ENCODE results near the gene C19orf44. TPM values are rescaled to one million over a fixed set of nuclear protein-coding genes. Genes with fewer than 3 reads are reported as not detected.
"Not testable (repeated sequence)": the region's sequence is repeated elsewhere in the genome, so short reads cannot be mapped to it uniquely, and the experiment has no call there.

Gene C19orf44
- total and polyA plus RNA-seq, 3 experiments from 2014 or later = 1.3 to 5.4 (median 5.1) TPM

DNA sequence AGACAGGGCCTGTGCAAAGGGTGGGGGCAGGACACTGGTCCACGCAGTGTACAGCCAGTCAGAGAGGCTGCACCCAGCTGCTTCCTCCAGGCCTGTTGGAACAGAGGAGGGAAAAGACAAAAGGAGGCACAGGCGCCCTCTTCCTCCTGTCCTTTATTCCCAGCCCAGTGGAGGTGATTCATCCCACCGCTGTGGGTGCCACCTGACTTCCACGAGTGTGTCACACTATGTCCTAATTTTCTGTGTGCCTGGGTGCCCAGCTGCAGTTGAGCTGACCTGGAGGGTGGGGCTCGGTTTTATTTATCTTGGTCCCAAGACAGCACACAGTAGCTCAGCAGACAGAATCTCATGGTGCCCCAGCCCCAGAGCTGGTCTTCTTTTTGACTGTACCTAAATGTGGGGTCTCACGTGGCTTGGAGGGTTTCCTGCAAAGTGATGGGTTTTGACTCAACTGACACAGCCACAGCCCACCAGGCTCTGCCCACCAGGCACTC lies 33.4 kb upstream of the C19orf44 start:
- Histone ChIP-seq H3K4me3 (ENCODE audit: low read length) (no peak overlapping the region), H3K27me3 (ENCODE audit: insufficient read depth, low read length, poor library complexity, severe bottlenecking) (no peaks in the 10 kb centered on the region), H3K4me1 (ENCODE audit: insufficient read depth, low read length) (peaks cover 19% of the 10 kb centered on the region), H3K9me3 (ENCODE audit: low read length) (no peaks in the 10 kb centered on the region), H3K27ac (ENCODE audit: low read depth, low read length) (no peak overlapping the region), H3K36me3 (ENCODE audit: insufficient read depth, low read length) (no peaks in the 10 kb centered on the region)
- Mint-ChIP-seq H3K4me3 (peak overlapping the region in 1 of 7 donors; percentile 0), H3K9me3 (no peaks in the 10 kb centered on the region), H3K27me3 (no peaks in the 10 kb centered on the region), H3K27ac (peak overlapping the region in 3 of 8 donors; percentile 15 to 92 (median 85)), H3K4me1 (peaks cover 48 to 85% (median 65%) of the 10 kb centered on the region in 3 donors), H3K36me3 (peaks cover 0 to 24% (median 1%) of the 10 kb centered on the region in 3 donors)
- DNase-seq = no peak
- CTCF ChIA-PET = no interaction called here
- POLR2A ChIA-PET = no interaction called here

DNA sequence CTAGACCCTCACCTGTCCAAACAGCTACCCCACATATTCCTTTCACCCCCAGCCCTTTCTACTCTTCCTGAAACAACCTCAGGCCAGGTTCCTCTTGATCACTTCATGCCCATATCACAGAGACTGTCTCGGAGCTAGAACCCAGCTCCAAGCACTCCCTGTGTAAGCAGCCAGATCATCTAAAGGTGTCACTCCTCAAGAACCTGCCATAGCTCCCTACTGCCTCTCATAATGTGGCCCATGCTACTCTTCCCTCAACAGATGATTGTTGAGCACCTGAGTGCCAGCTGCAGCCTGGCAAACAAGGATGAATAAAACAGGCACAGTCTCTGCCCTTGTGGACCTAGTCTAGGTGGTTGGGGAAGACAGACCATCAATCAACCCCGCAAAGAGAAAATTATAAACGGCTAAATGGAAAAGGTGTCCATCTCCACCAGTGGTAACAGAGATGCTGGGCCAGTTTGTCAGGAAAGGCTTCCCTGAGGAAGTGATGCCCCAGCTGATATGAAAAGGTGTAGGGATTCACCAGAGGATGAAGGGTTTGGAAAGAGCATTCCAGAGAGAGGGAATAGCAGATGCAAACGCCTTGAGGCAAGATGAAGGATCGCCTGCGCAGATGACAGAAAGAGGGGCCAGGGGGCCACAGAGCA lies 32.7 kb upstream of the C19orf44 start:
- no peaks in the 10 kb centered on the region for H3K27me3 Mint-ChIP-seq
- Histone ChIP-seq H3K9me3 (ENCODE audit: low read length) (no peaks in the 10 kb centered on the region), H3K27ac (ENCODE audit: low read depth, low read length) (no peak overlapping the region), H3K4me3 (ENCODE audit: low read length) (no peak overlapping the region), H3K4me1 (ENCODE audit: insufficient read depth, low read length) (peaks cover 15% of the 10 kb centered on the region), H3K36me3 (ENCODE audit: insufficient read depth, low read length) (no peaks in the 10 kb centered on the region), H3K27me3 (ENCODE audit: insufficient read depth, low read length, poor library complexity, severe bottlenecking) (no peaks in the 10 kb centered on the region)
- ChIA-PET POLR2A (interaction anchor here (0.6 kb wide), 1 partner anchor 81 kb away, joined by 3 read pairs; no protein-coding TSS in a partner anchor), CTCF (no interaction called here)
- H3K4me1 Mint-ChIP-seq = peaks cover 45 to 85% (median 63%) of the 10 kb centered on the region in 3 donors
- H3K4me3 Mint-ChIP-seq = peak overlapping the region in 2 of 7 donors; percentile 0 to 9
- H3K9me3 Mint-ChIP-seq = no peaks in the 10 kb centered on the region
- peaks cover 0 to 26% (median 3%) of the 10 kb centered on the region in 3 donors for H3K36me3 Mint-ChIP-seq
- H3K27ac Mint-ChIP-seq = peak overlapping the region in 6 of 8 donors; percentile 15 to 85 (median 67)
- DNase-seq = no peak

DNA sequence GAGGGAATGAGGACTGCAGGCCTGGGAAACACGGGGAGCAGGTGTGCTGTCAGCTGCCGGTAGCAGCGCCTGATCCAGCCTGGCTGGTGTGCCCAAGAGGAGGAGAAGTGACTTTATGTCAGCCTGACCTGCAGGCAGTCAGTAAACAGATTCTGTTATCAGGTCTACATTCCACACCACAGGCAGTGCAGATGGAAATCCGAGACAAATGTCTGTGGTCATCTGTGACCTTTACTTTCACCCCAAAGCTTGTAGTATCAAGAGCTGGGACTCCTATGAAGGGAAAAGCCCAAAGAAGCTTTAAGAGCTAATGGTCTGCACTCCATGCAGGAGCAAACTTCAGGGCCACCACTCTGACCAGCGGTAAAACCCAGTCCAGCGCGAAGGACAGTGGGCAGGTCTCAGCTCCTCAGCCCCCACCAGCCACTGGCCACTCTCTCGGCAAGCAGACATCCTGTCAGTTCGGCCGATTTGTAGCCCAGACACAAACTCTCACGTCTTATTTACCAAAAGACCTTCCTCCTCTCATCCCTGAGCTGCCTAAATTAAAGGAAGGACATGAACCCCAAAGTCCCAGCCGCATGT lies 32.1 kb upstream of the C19orf44 start:
- no peak overlapping the region for H3K27ac ChIP-seq (ENCODE audit: low read depth, low read length)
- no peak for DNase-seq
- no peaks in the 10 kb centered on the region for H3K9me3 ChIP-seq (ENCODE audit: low read length)
- no peaks in the 10 kb centered on the region for H3K27me3 ChIP-seq (ENCODE audit: insufficient read depth, low read length, poor library complexity, severe bottlenecking)
- Mint-ChIP-seq H3K4me3 (no peak overlapping the region), H3K27ac (peak overlapping the region in 3 of 8 donors; percentile 15 to 85 (median 61)), H3K27me3 (no peaks in the 10 kb centered on the region), H3K4me1 (peaks cover 45 to 85% (median 63%) of the 10 kb centered on the region in 3 donors), H3K36me3 (peaks cover 0 to 28% (median 3%) of the 10 kb centered on the region in 3 donors), H3K9me3 (no peaks in the 10 kb centered on the region)
- H3K4me3 ChIP-seq (ENCODE audit: low read length) = no peak overlapping the region
- ChIA-PET CTCF (no interaction called here), POLR2A (interaction anchor here (0.6 to 0.7 kb wide), 2 partner anchors 11 to 82 kb away, joined by 3 to 4 read pairs; no protein-coding TSS in a partner anchor)
- no peaks in the 10 kb centered on the region for H3K36me3 ChIP-seq (ENCODE audit: insufficient read depth, low read length)
- H3K4me1 ChIP-seq (ENCODE audit: insufficient read depth, low read length) = peaks cover 15% of the 10 kb centered on the region

DNA sequence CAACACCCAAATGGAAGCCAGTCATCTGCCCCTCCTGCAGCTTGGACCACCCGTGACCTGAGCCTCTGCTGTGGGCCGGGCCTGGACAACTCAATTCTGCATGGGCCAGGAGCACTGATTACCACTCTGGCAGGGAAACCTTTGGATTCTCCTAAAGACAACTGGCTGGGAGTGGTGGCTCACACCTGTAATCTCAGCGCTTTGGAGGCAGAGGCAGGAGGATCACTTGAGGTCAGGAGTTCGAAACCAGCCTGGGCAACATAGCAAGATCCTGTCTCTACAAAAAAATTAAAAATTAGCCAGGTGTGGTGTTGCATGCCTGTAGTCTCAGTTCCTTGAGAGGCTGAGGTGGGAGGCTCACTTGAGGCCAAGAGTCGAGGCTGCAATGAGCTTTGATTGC lies 31.0 kb upstream of the C19orf44 start:
- ChIA-PET POLR2A (no interaction called here), CTCF (no interaction called here)
- no peak overlapping the region for H3K27ac ChIP-seq (ENCODE audit: low read depth, low read length)
- H3K9me3 Mint-ChIP-seq = no peaks in the 10 kb centered on the region
- no peak for DNase-seq
- peaks cover 0 to 28% (median 3%) of the 10 kb centered on the region in 3 donors for H3K36me3 Mint-ChIP-seq
- H3K4me3 Mint-ChIP-seq = peak overlapping the region in 1 of 7 donors; percentile 42
- H3K27ac Mint-ChIP-seq = peak overlapping the region in 1 of 8 donors; percentile 72
- peaks cover 22% of the 10 kb centered on the region for H3K4me1 ChIP-seq (ENCODE audit: insufficient read depth, low read length)
- no peaks in the 10 kb centered on the region for H3K9me3 ChIP-seq (ENCODE audit: low read length)
- H3K36me3 ChIP-seq (ENCODE audit: insufficient read depth, low read length) = no peaks in the 10 kb centered on the region
- peaks cover 45 to 85% (median 62%) of the 10 kb centered on the region in 3 donors for H3K4me1 Mint-ChIP-seq
- no peaks in the 10 kb centered on the region for H3K27me3 Mint-ChIP-seq
- H3K27me3 ChIP-seq (ENCODE audit: insufficient read depth, low read length, poor library complexity, severe bottlenecking) = no peaks in the 10 kb centered on the region
- no peak overlapping the region for H3K4me3 ChIP-seq (ENCODE audit: low read length)

DNA sequence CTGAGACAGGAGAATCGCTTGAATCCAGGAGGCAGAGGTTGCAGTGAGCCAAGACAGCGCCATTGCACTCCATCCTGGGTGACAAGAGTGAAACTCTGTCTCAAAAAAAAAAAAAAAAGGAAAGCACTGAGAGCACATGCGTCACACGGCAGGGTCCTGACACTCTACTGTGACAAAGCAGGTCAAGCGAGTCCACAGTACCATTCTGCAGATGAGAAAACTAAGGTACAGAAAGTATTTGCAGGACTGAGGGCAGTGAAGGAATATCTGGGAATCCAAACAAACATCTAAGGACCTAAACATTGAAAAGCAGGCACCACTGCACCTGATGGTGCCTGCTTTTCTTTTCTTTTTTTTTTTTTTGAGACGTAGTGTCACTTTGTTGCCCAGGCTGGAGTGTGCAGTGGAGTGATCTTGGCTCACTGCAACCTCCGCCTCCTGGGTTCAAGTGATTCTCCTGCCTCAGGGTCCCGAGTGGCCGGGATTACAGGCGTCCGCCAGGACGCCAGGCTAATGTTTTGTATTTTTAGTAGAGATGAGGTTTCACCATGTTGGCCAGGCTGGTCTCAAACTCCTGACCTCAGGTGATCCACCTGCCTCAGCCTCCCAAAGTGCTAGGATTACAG lies 29.3 kb upstream of the C19orf44 start:
- peak overlapping the region in 1 of 8 donors; percentile 65 for H3K27ac Mint-ChIP-seq
- H3K4me3 ChIP-seq (ENCODE audit: low read length); H3K9me3 Mint-ChIP-seq; H3K9me3 ChIP-seq (ENCODE audit: low read length); H3K27me3 ChIP-seq (ENCODE audit: insufficient read depth, low read length, poor library complexity, severe bottlenecking); CTCF ChIA-PET; DNase-seq; H3K4me3 Mint-ChIP-seq; H3K36me3 ChIP-seq (ENCODE audit: insufficient read depth, low read length); H3K27me3 Mint-ChIP-seq; H3K27ac ChIP-seq (ENCODE audit: low read depth, low read length); POLR2A ChIA-PET: not testable (repeated sequence)
- H3K4me1 ChIP-seq (ENCODE audit: insufficient read depth, low read length) = peaks cover 27% of the 10 kb centered on the region
- peaks cover 0 to 29% (median 3%) of the 10 kb centered on the region in 3 donors for H3K36me3 Mint-ChIP-seq
- H3K4me1 Mint-ChIP-seq = peaks cover 51 to 84% (median 65%) of the 10 kb centered on the region in 3 donors

DNA sequence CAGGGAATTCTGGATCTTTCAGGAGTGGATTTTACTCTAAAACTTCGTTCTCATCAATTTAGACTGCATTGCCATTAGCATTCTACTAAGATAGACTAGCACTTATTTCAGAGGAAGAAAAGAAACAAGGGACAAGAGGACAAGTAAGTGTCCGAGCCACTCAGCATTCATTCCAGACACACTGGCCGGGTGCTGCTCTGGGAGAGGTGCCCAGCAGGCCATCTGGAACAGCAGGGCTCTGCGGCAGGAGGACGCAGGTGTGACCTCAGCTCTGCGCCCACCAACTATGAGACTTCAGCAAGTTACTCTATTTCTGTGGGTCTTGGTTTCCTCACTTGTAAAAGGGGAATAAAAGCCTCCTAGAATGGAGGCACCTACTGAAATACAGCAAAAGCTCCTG lies 28.6 kb upstream of the C19orf44 start:
- H3K4me1 Mint-ChIP-seq = peaks cover 51 to 79% (median 64%) of the 10 kb centered on the region in 3 donors
- ChIA-PET CTCF (no interaction called here), POLR2A (no interaction called here)
- no peaks in the 10 kb centered on the region for H3K9me3 ChIP-seq (ENCODE audit: low read length)
- no peaks in the 10 kb centered on the region for H3K36me3 ChIP-seq (ENCODE audit: insufficient read depth, low read length)
- peak overlapping the region in 1 of 7 donors; percentile 44 for H3K4me3 Mint-ChIP-seq
- H3K27me3 Mint-ChIP-seq = no peaks in the 10 kb centered on the region
- no peak for DNase-seq
- H3K27me3 ChIP-seq (ENCODE audit: insufficient read depth, low read length, poor library complexity, severe bottlenecking) = no peaks in the 10 kb centered on the region
- H3K27ac Mint-ChIP-seq = peak overlapping the region in 4 of 8 donors; percentile 7 to 65 (median 26)
- no peak overlapping the region for H3K4me3 ChIP-seq (ENCODE audit: low read length)
- peaks cover 27% of the 10 kb centered on the region for H3K4me1 ChIP-seq (ENCODE audit: insufficient read depth, low read length)
- peaks cover 0 to 28% (median 3%) of the 10 kb centered on the region in 3 donors for H3K36me3 Mint-ChIP-seq
- no peaks in the 10 kb centered on the region for H3K9me3 Mint-ChIP-seq
- H3K27ac ChIP-seq (ENCODE audit: low read depth, low read length) = no peak overlapping the region

DNA sequence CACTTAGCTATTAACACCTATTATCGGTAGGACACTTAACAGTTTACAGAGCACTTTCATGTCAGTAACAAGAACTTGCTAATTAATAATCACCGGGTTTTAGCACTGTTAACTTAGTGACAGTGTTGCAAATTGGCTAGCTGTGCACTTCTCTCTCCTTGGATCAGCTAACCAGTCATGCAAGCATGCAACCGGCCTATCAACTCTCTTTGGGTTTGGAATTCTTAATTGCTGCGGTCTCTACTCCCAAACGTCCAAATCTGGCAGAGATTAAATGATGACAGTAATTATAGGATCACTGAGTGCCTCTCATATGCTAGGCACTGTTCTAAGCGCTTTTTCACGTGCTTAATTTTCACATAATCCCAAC lies 25.7 kb upstream of the C19orf44 start:
- H3K27ac ChIP-seq (ENCODE audit: low read depth, low read length) = no peak overlapping the region
- Mint-ChIP-seq H3K36me3 (peaks cover 0 to 15% (median 2%) of the 10 kb centered on the region in 3 donors), H3K4me1 (peaks cover 36 to 52% (median 43%) of the 10 kb centered on the region in 3 donors), H3K9me3 (no peaks in the 10 kb centered on the region), H3K27ac (peak overlapping the region in 7 of 8 donors; percentile 74 to 86 (median 79)), H3K27me3 (no peaks in the 10 kb centered on the region), H3K4me3 (peak overlapping the region; percentile 84 to 92 (median 89))
- H3K27me3 ChIP-seq (ENCODE audit: insufficient read depth, low read length, poor library complexity, severe bottlenecking) = no peaks in the 10 kb centered on the region
- peak overlapping the region; percentile 50 for H3K4me3 ChIP-seq (ENCODE audit: low read length)
- H3K9me3 ChIP-seq (ENCODE audit: low read length) = no peaks in the 10 kb centered on the region
- ChIA-PET CTCF (no interaction called here), POLR2A (no interaction called here)
- DNase-seq = no peak
- H3K36me3 ChIP-seq (ENCODE audit: insufficient read depth, low read length) = no peaks in the 10 kb centered on the region
- peaks cover 16% of the 10 kb centered on the region for H3K4me1 ChIP-seq (ENCODE audit: insufficient read depth, low read length)
